SK-N-SH treated with all-trans-retinoic acid at 6 μM for 48 hours (cell line): ENCODE measurements around the gene PPP1R3C.

Experiments used
- ATAC-seq: fragments of 200-7000 bp; cut with Tn5 transposase; 3 replicates; pipeline ENCODE4 v1.9.1; 2020; ENCODE audit warnings: mild to moderate bottlenecking, moderate library complexity
- BACH2 ChIP-seq: fragments of 250-450 bp; sonication (Bioruptor Pico); IDR thresholded peaks from 2 replicates; pipeline ENCODE4 v1.9.0; 2021; ENCODE audit warnings: mild to moderate bottlenecking, borderline replicate concordance
- CSDC2 ChIP-seq: fragments of 250-450 bp; sonication (Bioruptor Pico); IDR thresholded peaks from 2 replicates; pipeline ENCODE4 v1.5.0; 2020; ENCODE audit warnings: mild to moderate bottlenecking, moderate library complexity
- ESRRG ChIP-seq: fragments of 250-450 bp; sonication (Bioruptor Pico); IDR thresholded peaks from 2 replicates; pipeline ENCODE4 v1.6.1; 2021; ENCODE audit warnings: mild to moderate bottlenecking
- GLIS3 ChIP-seq: fragments of 250-450 bp; sonication (Bioruptor Pico); IDR thresholded peaks from 2 replicates; pipeline ENCODE4 v1.5.0; 2020; ENCODE audit warnings: mild to moderate bottlenecking, moderate library complexity
- ISL1 ChIP-seq: fragments of 250-450 bp; sonication (Bioruptor Pico); IDR thresholded peaks from 2 replicates; pipeline ENCODE4 v2.1.2; 2022; ENCODE audit warnings: mild to moderate bottlenecking, moderate library complexity
- OSR1 ChIP-seq: fragments of 250-450 bp; sonication (Bioruptor Pico); IDR thresholded peaks from 2 replicates; pipeline ENCODE4 v1.8.0; 2022; ENCODE audit warnings: moderate library complexity, mild to moderate bottlenecking, inconsistent platforms
- PPARA ChIP-seq: fragments of 250-450 bp; sonication (Bioruptor Pico); IDR thresholded peaks from 2 replicates; pipeline ENCODE4 v1.5.0; 2020; ENCODE audit warnings: mild to moderate bottlenecking, borderline replicate concordance
- RARB ChIP-seq: fragments of 250-450 bp; sonication (Bioruptor Pico); IDR thresholded peaks from 2 replicates; pipeline ENCODE4 v1.8.0; 2021; ENCODE audit warnings: mild to moderate bottlenecking, moderate library complexity
- SNAI2 ChIP-seq: fragments of 250-450 bp; sonication (Bioruptor Pico); IDR thresholded peaks from 2 replicates; pipeline ENCODE4 v1.5.0; 2020; ENCODE audit warnings: mild to moderate bottlenecking, moderate library complexity
- TCF4 ChIP-seq: fragments of 250-450 bp; sonication (Bioruptor Pico); IDR thresholded peaks from 2 replicates; pipeline ENCODE4 v1.8.0; 2021; ENCODE audit warnings: mild to moderate bottlenecking, moderate library complexity, borderline replicate concordance
- ZC3H10 ChIP-seq: fragments of 250-450 bp; sonication (Bioruptor Pico); IDR thresholded peaks from 2 replicates; pipeline ENCODE4 v1.5.1; 2021; ENCODE audit warnings: mild to moderate bottlenecking, moderate library complexity
- ZFP3 ChIP-seq: fragments of 250-450 bp; sonication (Bioruptor Pico); IDR thresholded peaks from 2 replicates; pipeline ENCODE4 v1.5.0; 2020; ENCODE audit warnings: mild to moderate bottlenecking, moderate library complexity
- ZNF565 ChIP-seq: fragments of 450-650 bp; formaldehyde crosslinking; conservative IDR thresholded peaks from 2 replicates; pipeline ENCODE4 v1.5.0; 2020; ENCODE audit warnings: low read depth, mild to moderate bottlenecking, moderate library complexity
- ZNF70 ChIP-seq: fragments of 450-650 bp; formaldehyde crosslinking; IDR thresholded peaks from 2 replicates; pipeline ENCODE4 v1.5.0; 2020; ENCODE audit warnings: mild to moderate bottlenecking, moderate library complexity
- ZNF8 ChIP-seq: fragments of 450-650 bp; formaldehyde crosslinking; IDR thresholded peaks from 2 replicates; pipeline ENCODE4 v1.5.0; 2020; ENCODE audit warnings: mild to moderate bottlenecking, moderate library complexity
- TF ChIP-seq, protein P1 (sequence below): fragments of 250-450 bp; sonication (Bioruptor Pico); IDR thresholded peaks from 2 replicates; pipeline ENCODE4 v1.5.1; 2020; ENCODE audit warnings: low read depth, mild to moderate bottlenecking, moderate library complexity
- TF ChIP-seq, protein P2 (sequence below): fragments of 250-450 bp; sonication (Bioruptor Pico); IDR thresholded peaks from 2 replicates; pipeline ENCODE4 v1.5.0; 2020; ENCODE audit warnings: mild to moderate bottlenecking, moderate library complexity
- TF ChIP-seq, protein P3 (sequence below): fragments of 250-450 bp; sonication (Bioruptor Pico); IDR thresholded peaks from 2 replicates; pipeline ENCODE4 v1.8.0; 2021; ENCODE audit warnings: low read depth, mild to moderate bottlenecking, moderate library complexity, borderline replicate concordance
- TF ChIP-seq, protein P4 (sequence below): fragments of 250-450 bp; sonication (Bioruptor Pico); IDR thresholded peaks from 2 replicates; pipeline ENCODE4 v1.5.1; 2021; ENCODE audit warnings: mild to moderate bottlenecking, moderate library complexity
- TF ChIP-seq, protein P5 (sequence below): fragments of 250-450 bp; sonication (Bioruptor Pico); IDR thresholded peaks from 2 replicates; pipeline ENCODE4 v1.8.0; 2020; ENCODE audit warnings: mild to moderate bottlenecking, moderate library complexity, borderline replicate concordance

Gene PPP1R3C

DNA sequence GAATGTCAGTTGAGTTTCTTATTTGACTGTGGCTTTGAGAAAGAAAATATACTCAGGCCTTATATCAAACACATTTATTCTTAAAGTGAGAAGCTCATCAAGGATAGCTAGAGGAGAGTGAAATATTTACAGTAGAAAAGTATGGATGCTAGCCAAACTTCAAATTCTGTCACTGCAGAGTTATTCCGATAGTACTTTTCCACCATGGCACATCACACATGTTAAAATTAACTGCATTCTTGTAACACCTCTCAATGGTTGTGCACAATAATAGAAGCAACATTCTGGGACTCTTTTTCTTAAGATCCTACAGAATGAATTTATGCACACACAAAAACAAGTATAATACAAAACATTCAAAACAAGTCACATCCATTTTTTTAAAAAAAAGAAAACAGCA, 4.5 kb downstream of the PPP1R3C start:
- no peak for TF ChIP-seq RARB (CRISPR knock-in tag)
- no peak for TF ChIP-seq GLIS3 (CRISPR knock-in tag)
- ATAC-seq: no peak

DNA sequence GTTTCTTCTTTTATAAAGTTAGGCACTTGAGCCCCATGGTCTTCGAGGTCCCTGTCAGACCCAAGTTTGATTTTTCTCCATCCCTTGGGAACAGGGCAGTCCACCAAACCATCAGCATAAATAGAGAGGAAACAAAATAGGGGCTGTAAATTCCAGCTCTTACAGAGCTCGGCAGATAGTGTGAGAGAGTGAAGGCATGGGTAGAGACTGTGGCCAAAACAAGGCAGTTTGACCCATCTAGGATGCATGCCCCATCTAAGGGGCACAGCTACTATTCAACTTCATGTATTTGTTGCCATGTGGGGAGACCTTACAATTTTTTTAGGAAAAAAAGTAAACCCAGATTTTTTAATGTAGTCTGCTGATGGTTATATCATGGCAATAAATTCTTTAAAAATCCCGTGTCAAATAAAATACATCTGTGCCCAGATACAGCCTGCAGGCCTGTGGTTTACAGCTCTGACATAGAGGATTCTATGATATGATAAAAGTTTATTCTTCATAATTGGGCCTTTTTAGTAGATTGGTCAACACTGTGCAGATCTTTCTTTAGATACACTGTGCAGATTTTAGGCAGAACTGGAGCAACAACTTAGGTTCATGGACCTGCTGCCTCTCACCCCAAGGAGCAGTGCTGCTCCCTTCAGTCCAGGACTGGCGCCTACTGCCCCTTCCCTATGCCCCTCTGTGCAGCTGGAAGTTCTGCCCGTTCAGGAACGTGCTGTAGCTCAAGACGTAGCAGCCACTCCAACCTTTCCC, 5.3 kb downstream of the PPP1R3C start:
- ATAC-seq: peak; percentile 73
- TF ChIP-seq TCF4 (CRISPR knock-in tag) (peak; percentile 47; the same call in 1 of the 2 replicates), GLIS3 (CRISPR knock-in tag) (no peak)

DNA sequence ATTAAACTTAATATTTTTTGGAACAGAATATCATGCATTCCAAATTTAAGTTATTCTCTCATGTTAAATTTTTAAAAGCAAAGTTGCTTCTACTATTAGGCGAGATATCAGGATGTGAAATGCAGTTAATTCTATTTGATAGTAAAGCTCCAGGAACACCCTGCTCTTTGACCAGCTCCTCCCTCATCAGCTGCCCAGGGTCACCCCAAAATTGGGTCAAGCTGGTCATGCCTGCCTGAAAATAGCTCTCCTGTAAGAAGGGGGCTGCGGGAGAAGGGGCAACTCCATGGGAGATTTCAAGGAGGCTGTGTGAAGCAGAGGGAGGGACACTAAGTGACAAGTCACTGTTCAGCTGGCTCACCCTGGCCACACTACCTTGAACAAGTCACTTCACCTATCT, 5.9 kb downstream of the PPP1R3C start:
- TF ChIP-seq CSDC2 (CRISPR knock-in tag) (no peak), ISL1 (no peak), GLIS3 (CRISPR knock-in tag) (no peak), ESRRG (CRISPR knock-in tag) (no peak), ZNF70 (CRISPR knock-in tag) (no peak)
- TF ChIP-seq, protein P1, sequence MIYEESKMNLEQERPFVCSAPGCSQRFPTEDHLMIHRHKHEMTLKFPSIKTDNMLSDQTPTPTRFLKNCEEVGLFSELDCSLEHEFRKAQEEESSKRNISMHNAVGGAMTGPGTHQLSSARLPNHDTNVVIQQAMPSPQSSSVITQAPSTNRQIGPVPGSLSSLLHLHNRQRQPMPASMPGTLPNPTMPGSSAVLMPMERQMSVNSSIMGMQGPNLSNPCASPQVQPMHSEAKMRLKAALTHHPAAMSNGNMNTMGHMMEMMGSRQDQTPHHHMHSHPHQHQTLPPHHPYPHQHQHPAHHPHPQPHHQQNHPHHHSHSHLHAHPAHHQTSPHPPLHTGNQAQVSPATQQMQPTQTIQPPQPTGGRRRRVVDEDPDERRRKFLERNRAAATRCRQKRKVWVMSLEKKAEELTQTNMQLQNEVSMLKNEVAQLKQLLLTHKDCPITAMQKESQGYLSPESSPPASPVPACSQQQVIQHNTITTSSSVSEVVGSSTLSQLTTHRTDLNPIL (CRISPR knock-in tag): no peak
- TF ChIP-seq, protein P2, sequence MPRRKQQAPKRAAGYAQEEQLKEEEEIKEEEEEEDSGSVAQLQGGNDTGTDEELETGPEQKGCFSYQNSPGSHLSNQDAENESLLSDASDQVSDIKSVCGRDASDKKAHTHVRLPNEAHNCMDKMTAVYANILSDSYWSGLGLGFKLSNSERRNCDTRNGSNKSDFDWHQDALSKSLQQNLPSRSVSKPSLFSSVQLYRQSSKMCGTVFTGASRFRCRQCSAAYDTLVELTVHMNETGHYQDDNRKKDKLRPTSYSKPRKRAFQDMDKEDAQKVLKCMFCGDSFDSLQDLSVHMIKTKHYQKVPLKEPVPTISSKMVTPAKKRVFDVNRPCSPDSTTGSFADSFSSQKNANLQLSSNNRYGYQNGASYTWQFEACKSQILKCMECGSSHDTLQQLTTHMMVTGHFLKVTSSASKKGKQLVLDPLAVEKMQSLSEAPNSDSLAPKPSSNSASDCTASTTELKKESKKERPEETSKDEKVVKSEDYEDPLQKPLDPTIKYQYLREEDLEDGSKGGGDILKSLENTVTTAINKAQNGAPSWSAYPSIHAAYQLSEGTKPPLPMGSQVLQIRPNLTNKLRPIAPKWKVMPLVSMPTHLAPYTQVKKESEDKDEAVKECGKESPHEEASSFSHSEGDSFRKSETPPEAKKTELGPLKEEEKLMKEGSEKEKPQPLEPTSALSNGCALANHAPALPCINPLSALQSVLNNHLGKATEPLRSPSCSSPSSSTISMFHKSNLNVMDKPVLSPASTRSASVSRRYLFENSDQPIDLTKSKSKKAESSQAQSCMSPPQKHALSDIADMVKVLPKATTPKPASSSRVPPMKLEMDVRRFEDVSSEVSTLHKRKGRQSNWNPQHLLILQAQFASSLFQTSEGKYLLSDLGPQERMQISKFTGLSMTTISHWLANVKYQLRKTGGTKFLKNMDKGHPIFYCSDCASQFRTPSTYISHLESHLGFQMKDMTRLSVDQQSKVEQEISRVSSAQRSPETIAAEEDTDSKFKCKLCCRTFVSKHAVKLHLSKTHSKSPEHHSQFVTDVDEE (CRISPR knock-in tag): no peak
- ATAC-seq: no peak

DNA sequence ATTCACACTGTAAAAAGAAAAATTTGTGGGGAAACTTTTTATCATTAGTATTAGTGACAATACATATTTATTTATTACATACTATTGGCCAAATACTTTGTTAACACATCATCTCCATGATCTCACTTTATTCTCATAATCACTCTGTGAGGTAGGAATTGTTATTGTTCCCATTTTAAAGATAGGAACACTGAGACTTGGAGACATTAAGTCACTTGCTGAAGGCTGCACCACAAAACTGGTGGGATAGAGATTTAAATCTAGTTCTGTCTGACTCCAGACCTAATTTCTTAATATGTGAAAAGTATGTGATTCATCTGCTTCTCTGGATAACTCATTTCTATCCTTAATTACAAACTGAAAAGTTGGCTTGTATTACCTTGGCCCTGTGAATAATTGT, 8.2 kb downstream of the PPP1R3C start:
- TF ChIP-seq, protein P3, sequence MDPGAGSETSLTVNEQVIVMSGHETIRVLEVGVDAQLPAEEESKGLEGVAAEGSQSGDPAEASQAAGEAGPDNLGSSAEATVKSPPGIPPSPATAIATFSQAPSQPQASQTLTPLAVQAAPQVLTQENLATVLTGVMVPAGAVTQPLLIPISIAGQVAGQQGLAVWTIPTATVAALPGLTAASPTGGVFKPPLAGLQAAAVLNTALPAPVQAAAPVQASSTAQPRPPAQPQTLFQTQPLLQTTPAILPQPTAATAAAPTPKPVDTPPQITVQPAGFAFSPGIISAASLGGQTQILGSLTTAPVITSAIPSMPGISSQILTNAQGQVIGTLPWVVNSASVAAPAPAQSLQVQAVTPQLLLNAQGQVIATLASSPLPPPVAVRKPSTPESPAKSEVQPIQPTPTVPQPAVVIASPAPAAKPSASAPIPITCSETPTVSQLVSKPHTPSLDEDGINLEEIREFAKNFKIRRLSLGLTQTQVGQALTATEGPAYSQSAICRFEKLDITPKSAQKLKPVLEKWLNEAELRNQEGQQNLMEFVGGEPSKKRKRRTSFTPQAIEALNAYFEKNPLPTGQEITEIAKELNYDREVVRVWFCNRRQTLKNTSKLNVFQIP (CRISPR knock-in tag): no peak
- TF ChIP-seq, protein P4, sequence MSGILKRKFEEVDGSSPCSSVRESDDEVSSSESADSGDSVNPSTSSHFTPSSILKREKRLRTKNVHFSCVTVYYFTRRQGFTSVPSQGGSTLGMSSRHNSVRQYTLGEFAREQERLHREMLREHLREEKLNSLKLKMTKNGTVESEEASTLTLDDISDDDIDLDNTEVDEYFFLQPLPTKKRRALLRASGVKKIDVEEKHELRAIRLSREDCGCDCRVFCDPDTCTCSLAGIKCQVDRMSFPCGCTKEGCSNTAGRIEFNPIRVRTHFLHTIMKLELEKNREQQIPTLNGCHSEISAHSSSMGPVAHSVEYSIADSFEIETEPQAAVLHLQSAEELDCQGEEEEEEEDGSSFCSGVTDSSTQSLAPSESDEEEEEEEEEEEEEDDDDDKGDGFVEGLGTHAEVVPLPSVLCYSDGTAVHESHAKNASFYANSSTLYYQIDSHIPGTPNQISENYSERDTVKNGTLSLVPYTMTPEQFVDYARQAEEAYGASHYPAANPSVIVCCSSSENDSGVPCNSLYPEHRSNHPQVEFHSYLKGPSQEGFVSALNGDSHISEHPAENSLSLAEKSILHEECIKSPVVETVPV (CRISPR knock-in tag): no peak
- TF ChIP-seq BACH2 (CRISPR knock-in tag) (no peak), ESRRG (CRISPR knock-in tag) (no peak), ZFP3 (CRISPR knock-in tag) (no peak), PPARA (CRISPR knock-in tag) (no peak), ZC3H10 (CRISPR knock-in tag) (no peak), ZNF70 (CRISPR knock-in tag) (no peak), ZNF565 (no peak), ZNF8 (CRISPR knock-in tag) (no peak), SNAI2 (CRISPR knock-in tag) (no peak), OSR1 (CRISPR knock-in tag) (no peak)
- TF ChIP-seq, protein P2 (CRISPR knock-in tag): no peak
- TF ChIP-seq, protein P5, sequence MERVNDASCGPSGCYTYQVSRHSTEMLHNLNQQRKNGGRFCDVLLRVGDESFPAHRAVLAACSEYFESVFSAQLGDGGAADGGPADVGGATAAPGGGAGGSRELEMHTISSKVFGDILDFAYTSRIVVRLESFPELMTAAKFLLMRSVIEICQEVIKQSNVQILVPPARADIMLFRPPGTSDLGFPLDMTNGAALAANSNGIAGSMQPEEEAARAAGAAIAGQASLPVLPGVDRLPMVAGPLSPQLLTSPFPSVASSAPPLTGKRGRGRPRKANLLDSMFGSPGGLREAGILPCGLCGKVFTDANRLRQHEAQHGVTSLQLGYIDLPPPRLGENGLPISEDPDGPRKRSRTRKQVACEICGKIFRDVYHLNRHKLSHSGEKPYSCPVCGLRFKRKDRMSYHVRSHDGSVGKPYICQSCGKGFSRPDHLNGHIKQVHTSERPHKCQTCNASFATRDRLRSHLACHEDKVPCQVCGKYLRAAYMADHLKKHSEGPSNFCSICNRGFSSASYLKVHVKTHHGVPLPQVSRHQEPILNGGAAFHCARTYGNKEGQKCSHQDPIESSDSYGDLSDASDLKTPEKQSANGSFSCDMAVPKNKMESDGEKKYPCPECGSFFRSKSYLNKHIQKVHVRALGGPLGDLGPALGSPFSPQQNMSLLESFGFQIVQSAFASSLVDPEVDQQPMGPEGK (CRISPR knock-in tag): no peak
- TF ChIP-seq, all 23 proteins: peak for 0
- no peak for ATAC-seq
